Measurements from ENCODE around the gene CNTNAP2. TPM values are rescaled to one million over a fixed set of nuclear protein-coding genes. Genes with fewer than 3 reads are reported as not detected.

CNTNAP2 gene
- total RNA-seq, 3 donors from 2014 or later (not counting 1 experiment from before 2014, with no cell fraction given): 0.18 to 1.1 TPM; not detected in 1

DNA sequence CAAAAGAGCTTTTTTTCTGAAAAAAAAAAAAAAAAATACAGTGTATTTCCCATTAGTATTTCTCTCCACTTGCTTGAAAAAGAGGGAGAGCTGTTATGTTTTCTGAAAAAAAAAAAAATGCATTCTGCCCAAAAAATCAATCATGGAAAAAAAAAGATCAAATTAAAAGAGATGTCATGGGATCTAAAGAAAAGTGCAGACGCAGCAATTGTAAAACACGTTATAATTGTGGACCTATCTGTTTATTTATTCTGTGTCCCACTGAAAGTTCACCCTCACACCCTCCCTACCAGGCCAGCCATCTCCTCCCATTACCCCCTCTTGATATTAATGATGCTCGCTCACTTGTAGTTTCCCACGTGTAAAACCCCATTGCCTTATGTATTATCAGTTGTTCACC lies 1800.0 kb downstream of the CNTNAP2 start:
- 73% methylated on average over 4 of the region's 4 CpGs for WGBS (ENCODE audit: insufficient coverage)
- intact Hi-C loops (cut with micrococcal nuclease): no loop called here
- ATAC-seq: no peak
- no peaks in the 10 kb centered on the region for H3K4me1 ChIP-seq (ENCODE audit: control insufficient read depth, insufficient read depth, low read length)
- TF ChIP-seq, protein P1, sequence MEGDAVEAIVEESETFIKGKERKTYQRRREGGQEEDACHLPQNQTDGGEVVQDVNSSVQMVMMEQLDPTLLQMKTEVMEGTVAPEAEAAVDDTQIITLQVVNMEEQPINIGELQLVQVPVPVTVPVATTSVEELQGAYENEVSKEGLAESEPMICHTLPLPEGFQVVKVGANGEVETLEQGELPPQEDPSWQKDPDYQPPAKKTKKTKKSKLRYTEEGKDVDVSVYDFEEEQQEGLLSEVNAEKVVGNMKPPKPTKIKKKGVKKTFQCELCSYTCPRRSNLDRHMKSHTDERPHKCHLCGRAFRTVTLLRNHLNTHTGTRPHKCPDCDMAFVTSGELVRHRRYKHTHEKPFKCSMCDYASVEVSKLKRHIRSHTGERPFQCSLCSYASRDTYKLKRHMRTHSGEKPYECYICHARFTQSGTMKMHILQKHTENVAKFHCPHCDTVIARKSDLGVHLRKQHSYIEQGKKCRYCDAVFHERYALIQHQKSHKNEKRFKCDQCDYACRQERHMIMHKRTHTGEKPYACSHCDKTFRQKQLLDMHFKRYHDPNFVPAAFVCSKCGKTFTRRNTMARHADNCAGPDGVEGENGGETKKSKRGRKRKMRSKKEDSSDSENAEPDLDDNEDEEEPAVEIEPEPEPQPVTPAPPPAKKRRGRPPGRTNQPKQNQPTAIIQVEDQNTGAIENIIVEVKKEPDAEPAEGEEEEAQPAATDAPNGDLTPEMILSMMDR (IDR thresholded peaks at IDR 0.05): no peak
- H3K9me3 ChIP-seq (ENCODE audit: control insufficient read depth, insufficient read depth, low read length): no peaks in the 10 kb centered on the region
- DNase-seq: no peak
- H3K27ac ChIP-seq (ENCODE audit: low read length): no peak overlapping the region
- H3K27me3 ChIP-seq (ENCODE audit: control insufficient read depth, insufficient read depth, low read length): no peaks in the 10 kb centered on the region
- H3K27me3 Mint-ChIP-seq (ENCODE audit: low read depth in 2 of 2): no peaks in the 10 kb centered on the region
- no peak overlapping the region for H3K4me3 Mint-ChIP-seq
- no peaks in the 10 kb centered on the region for H3K4me1 Mint-ChIP-seq
- H3K4me3 ChIP-seq (ENCODE audit: low read length): no peak overlapping the region
- peaks cover 0 to 5% of the 10 kb centered on the region in 2 donors for H3K9me3 Mint-ChIP-seq
- H3K36me3 Mint-ChIP-seq: no peaks in the 10 kb centered on the region
- no peak overlapping the region for H3K27ac Mint-ChIP-seq
- no peaks in the 10 kb centered on the region for H3K36me3 ChIP-seq (ENCODE audit: control insufficient read depth, insufficient read depth, low read length)

DNA sequence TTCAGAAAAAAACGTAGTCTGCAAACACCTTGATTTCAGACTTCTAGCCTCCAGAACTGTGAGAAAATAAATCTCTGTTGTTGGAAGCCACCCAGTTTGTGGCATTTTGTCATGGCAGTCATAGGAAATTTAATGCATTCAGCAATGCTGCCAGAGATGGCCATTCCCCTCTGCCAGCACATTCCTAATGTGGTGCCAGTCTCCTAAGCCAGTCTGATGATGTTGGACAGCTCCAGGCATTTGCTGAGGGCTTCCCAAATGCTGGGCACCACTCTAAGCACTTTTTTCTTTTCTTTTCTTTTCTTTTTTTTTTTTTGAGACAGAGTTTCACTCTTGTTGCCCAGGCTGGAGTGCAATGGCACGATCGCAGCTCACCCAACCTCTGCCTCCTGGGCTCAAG lies 1807.2 kb downstream of the CNTNAP2 start:
- DNase-seq (no peak), ATAC-seq (no peak)
- H3K36me3 Mint-ChIP-seq: no peaks in the 10 kb centered on the region
- no peak overlapping the region for H3K27ac ChIP-seq (ENCODE audit: low read length)
- H3K9me3 Mint-ChIP-seq: peaks cover 7 to 9% of the 10 kb centered on the region in 2 donors
- no peaks in the 10 kb centered on the region for H3K4me1 ChIP-seq (ENCODE audit: control insufficient read depth, insufficient read depth, low read length)
- no peaks in the 10 kb centered on the region for H3K27me3 Mint-ChIP-seq (ENCODE audit: low read depth in 2 of 2)
- no peak overlapping the region for H3K27ac Mint-ChIP-seq
- H3K9me3 ChIP-seq (ENCODE audit: control insufficient read depth, insufficient read depth, low read length): no peaks in the 10 kb centered on the region
- TF ChIP-seq, protein P1 (IDR thresholded peaks at IDR 0.05): no peak
- no peaks in the 10 kb centered on the region for H3K4me1 Mint-ChIP-seq
- no peaks in the 10 kb centered on the region for H3K27me3 ChIP-seq (ENCODE audit: control insufficient read depth, insufficient read depth, low read length)
- H3K36me3 ChIP-seq (ENCODE audit: control insufficient read depth, insufficient read depth, low read length): no peaks in the 10 kb centered on the region
- 95% methylated on average over 3 of the region's 3 CpGs for WGBS (ENCODE audit: insufficient coverage)
- intact Hi-C loops (cut with micrococcal nuclease): no loop called here
- H3K4me3 Mint-ChIP-seq: no peak overlapping the region
- H3K4me3 ChIP-seq (ENCODE audit: low read length): no peak overlapping the region

DNA sequence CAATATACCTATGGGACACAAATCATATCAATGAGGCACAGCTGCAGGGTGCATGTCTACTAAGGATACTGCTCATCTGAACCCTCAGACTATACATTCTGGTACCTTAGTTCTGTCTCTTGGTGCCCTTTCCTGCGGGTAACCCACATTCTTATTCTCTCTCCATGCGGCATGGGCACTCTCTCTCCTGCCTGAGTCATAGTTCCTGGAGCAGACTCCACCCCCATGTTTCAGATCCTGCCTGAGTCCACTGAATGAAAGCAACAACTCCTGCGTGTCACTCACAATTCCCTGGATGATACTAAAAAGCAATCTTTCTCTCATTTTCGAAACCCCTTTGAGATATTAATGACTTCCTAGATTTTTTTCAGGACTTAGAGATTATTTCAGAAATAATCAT lies 1820.8 kb downstream of the CNTNAP2 start:
- Mint-ChIP-seq H3K9me3 (peaks cover 0 to 6% of the 10 kb centered on the region in 2 donors), H3K36me3 (no peaks in the 10 kb centered on the region), H3K4me1 (no peaks in the 10 kb centered on the region), H3K27ac (no peak overlapping the region), H3K27me3 (ENCODE audit: low read depth in 2 of 2) (no peaks in the 10 kb centered on the region), H3K4me3 (no peak overlapping the region)
- Histone ChIP-seq H3K4me3 (ENCODE audit: low read length) (no peak overlapping the region), H3K27ac (ENCODE audit: low read length) (no peak overlapping the region), H3K9me3 (ENCODE audit: control insufficient read depth, insufficient read depth, low read length) (no peaks in the 10 kb centered on the region), H3K4me1 (ENCODE audit: control insufficient read depth, insufficient read depth, low read length) (no peaks in the 10 kb centered on the region), H3K36me3 (ENCODE audit: control insufficient read depth, insufficient read depth, low read length) (no peaks in the 10 kb centered on the region), H3K27me3 (ENCODE audit: control insufficient read depth, insufficient read depth, low read length) (no peaks in the 10 kb centered on the region)
- intact Hi-C loops (cut with micrococcal nuclease): no loop called here
- TF ChIP-seq, protein P1 (IDR thresholded peaks at IDR 0.05): no peak
- WGBS (ENCODE audit: insufficient coverage): 91% methylated on average over 3 of the region's 4 CpGs
- no peak for ATAC-seq
- no peak for DNase-seq

DNA sequence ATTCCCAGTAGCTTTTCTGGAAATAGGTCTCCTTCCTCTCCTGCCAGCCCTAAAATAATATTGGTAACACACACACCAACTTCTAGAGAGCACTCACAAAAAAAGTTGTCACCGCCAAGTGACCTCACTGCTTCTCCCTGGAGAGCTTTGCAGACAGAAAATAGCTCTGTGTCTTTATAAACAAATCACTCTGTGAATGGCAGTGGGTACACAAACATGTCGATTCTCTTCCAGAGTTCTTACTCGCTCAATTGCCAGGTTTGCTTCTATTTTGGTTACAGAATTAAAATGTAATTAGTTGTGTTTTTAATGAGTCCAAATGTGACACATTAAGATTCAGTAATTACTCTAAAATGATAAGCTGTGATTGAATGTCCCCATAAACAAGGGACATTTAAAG lies 1824.8 kb downstream of the CNTNAP2 start:
- Histone ChIP-seq H3K4me1 (ENCODE audit: control insufficient read depth, insufficient read depth, low read length) (no peaks in the 10 kb centered on the region), H3K36me3 (ENCODE audit: control insufficient read depth, insufficient read depth, low read length) (no peaks in the 10 kb centered on the region), H3K4me3 (ENCODE audit: low read length) (no peak overlapping the region), H3K27me3 (ENCODE audit: control insufficient read depth, insufficient read depth, low read length) (no peaks in the 10 kb centered on the region), H3K27ac (ENCODE audit: low read length) (no peak overlapping the region), H3K9me3 (ENCODE audit: control insufficient read depth, insufficient read depth, low read length) (no peaks in the 10 kb centered on the region)
- no peaks in the 10 kb centered on the region for H3K36me3 Mint-ChIP-seq
- intact Hi-C loops (cut with micrococcal nuclease): no loop called here
- ATAC-seq (no peak), DNase-seq (no peak)
- no peaks in the 10 kb centered on the region for H3K27me3 Mint-ChIP-seq (ENCODE audit: low read depth in 2 of 2)
- H3K9me3 Mint-ChIP-seq: peaks cover 4 to 6% of the 10 kb centered on the region in 2 donors
- H3K27ac Mint-ChIP-seq: no peak overlapping the region
- 93% methylated on average over 1 of the region's 3 CpGs for WGBS (ENCODE audit: insufficient coverage)
- TF ChIP-seq, protein P1 (IDR thresholded peaks at IDR 0.05): no peak
- H3K4me3 Mint-ChIP-seq: no peak overlapping the region
- H3K4me1 Mint-ChIP-seq: no peaks in the 10 kb centered on the region

All from natural killer cell (primary cell).